AG04450 (cell line): ENCODE data around the gene MRPL32. TPM values are rescaled to one million over a fixed set of nuclear protein-coding genes. Genes with fewer than 3 reads are reported as not detected.

ENCODE experiments used
- CTCF ChIA-PET: fragments of 300-600, 350-600 bp; formaldehyde crosslinking; extraction: SDS; loops from one replicate; lab custom pipeline; 2022; ENCODE audit warnings: antibody characterized with exemption, inconsistent platforms; lab: Charles Lee
- POLR2A ChIA-PET: fragments of 350-600 bp; formaldehyde crosslinking; extraction: SDS; loops from one replicate; lab custom pipeline; 2021; ENCODE audit warnings: antibody characterized with exemption, inconsistent platforms; lab: Yijun Ruan, JAX
- DNase-seq: peaks from one replicate; pipeline ENCODE4 v3.0.0-alpha.2; 2011; ENCODE audit warnings: low read depth, low spot score
- H3K27ac ChIP-seq: one replicate; pipeline ENCODE4 v1.5.1; 2012; ENCODE audit warnings: low read depth, low read length, control low read depth
- H3K27me3 ChIP-seq: one replicate; pipeline ENCODE4 v1.6.0; 2012; ENCODE audit warnings: low read length; ENCODE audit not compliant: control insufficient read depth, insufficient read depth
- H3K4me3 ChIP-seq: 2 replicates; pipeline ENCODE4 v1.5.1; 2011; ENCODE audit warnings: mild to moderate bottlenecking, low read depth, low read length, control low read depth
- H3K9me3 ChIP-seq: 2 replicates; pipeline ENCODE4 v1.5.1; 2012; ENCODE audit warnings: low read length; ENCODE audit not compliant: control insufficient read depth, insufficient read depth
- polyA plus RNA-seq: library from polyadenylated mRNA; depleted of rRNA; stranded (reverse); fragments of >200 nt; gene quantifications from 2 replicates; pipeline ENCODE4 v1.2.3, GENCODE V29; 2011
- TF ChIP-seq, protein P1 (sequence below): IDR thresholded peaks from 2 replicates; pipeline ENCODE4 v1.5.1; 2011; ENCODE audit warnings: low read depth, low read length, control low read depth, inconsistent platforms

The MRPL32 gene
- polyA plus RNA-seq, 1 experiment: 68.5 TPM

DNA sequence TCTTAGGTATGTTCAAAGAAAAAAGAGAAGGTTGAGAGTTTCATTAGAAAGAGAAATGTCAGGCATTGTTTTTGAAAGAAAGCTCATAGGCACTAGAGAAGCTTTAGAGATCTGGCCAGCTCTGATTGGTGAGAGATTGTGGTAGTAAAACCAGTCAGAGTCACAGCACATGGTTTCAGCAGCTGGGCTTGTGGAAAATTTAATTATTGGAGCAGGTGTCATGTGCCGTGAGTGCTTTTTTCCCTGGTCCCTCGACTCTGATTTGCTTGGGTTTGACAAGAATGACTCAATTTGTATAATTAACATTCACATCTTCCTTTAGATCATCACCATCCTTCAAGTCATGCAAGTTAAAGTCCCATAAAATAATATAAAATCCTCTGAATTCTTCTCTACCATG is 35.2 kb downstream of the MRPL32 start:
- ChIA-PET POLR2A (no interaction called here), CTCF (no interaction called here)
- DNase-seq: no peak
- Histone ChIP-seq H3K9me3 (no peaks in the 10 kb centered on the region), H3K27ac (no peak overlapping the region), H3K4me3 (no peak overlapping the region), H3K27me3 (no peaks in the 10 kb centered on the region)
- TF ChIP-seq, protein P1, sequence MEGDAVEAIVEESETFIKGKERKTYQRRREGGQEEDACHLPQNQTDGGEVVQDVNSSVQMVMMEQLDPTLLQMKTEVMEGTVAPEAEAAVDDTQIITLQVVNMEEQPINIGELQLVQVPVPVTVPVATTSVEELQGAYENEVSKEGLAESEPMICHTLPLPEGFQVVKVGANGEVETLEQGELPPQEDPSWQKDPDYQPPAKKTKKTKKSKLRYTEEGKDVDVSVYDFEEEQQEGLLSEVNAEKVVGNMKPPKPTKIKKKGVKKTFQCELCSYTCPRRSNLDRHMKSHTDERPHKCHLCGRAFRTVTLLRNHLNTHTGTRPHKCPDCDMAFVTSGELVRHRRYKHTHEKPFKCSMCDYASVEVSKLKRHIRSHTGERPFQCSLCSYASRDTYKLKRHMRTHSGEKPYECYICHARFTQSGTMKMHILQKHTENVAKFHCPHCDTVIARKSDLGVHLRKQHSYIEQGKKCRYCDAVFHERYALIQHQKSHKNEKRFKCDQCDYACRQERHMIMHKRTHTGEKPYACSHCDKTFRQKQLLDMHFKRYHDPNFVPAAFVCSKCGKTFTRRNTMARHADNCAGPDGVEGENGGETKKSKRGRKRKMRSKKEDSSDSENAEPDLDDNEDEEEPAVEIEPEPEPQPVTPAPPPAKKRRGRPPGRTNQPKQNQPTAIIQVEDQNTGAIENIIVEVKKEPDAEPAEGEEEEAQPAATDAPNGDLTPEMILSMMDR: no peak

DNA sequence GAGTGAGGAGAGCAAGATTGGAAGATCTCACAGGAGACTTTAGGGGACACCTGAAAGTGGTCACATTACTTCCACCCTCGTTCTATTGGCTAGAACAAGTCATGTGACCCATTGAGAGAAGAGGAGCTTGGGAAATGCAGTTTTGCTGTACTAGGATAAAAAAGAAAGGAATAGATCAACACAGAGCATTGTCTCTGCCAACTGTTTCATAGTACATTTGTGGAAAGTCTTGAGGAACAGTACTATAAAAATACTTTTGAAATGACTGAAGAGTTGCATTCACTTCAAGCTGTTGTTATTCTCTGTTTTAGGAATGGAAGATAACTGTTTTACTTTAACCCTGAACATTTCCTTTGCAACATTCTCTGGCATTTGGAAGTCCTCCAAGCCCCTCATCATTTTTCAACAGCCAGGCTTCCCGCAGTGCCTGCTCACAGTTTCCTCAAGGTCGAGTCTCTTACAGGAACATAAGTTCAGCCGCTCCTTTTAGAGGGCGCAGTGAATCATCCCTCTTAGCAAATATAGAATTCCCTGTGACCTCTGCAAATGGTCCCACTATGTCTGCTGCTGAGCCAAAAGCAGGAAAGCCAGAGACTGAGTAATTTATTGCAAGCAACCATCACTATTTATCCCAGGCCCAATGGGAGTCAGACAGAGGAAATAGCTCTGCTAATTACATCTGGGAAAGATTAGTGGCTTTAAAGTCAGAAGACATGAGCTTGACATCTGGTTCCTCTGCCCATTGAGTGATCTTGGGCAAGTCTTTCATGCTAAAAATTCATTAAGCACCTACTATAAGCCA is 40.7 kb downstream of the MRPL32 start:
- TF ChIP-seq, protein P1: no peak
- ChIA-PET CTCF (interaction anchor here (0.7 to 2.4 kb wide), 4 partner anchors 32 to 289 kb away, joined by 3 to 10 read pairs (median 4); partner anchors contain the start of genes MRPL32 and PSMA2), POLR2A (interaction anchor here (1.1 kb wide), 1 partner anchor 40 kb away, joined by 3 read pairs; the partner anchor contains the start of genes MRPL32 and PSMA2)

DNA sequence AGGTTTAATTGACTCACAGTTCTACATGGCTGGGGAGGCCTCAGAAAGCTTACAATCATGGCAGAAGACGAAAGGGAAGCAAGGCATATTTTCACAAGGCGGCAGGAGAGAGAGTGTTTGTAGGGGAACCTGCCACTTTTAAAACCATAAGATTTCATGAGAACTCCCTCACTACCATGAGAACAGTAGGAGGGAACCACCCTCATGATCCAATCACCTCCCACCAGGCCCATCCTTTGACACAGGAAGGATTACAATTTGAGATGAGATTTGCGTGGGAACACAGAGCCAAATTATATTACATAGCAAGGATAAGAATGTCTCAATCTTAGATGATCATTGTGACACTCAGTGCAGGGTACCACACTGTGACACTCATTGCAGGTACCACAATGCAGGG is 44.2 kb downstream of the MRPL32 start:
- CTCF ChIA-PET: interaction anchor here (0.6 kb wide), 1 partner anchor 285 kb away, joined by 3 read pairs; no protein-coding TSS in a partner anchor
- H3K9me3 ChIP-seq: no peaks in the 10 kb centered on the region
- TF ChIP-seq, protein P1: no peak
- DNase-seq: no peak
- no peak overlapping the region for H3K27ac ChIP-seq
- POLR2A ChIA-PET: no interaction called here
- no peak overlapping the region for H3K4me3 ChIP-seq
- H3K27me3 ChIP-seq: peaks cover 14% of the 10 kb centered on the region

More for the DNA sequence above, 40.7 kb downstream of the MRPL32 start:
- H3K27me3 ChIP-seq: peaks cover 8% of the 10 kb centered on the region
- peak overlapping the region; percentile 54 for H3K27ac ChIP-seq
- H3K9me3 ChIP-seq: no peaks in the 10 kb centered on the region
- H3K4me3 ChIP-seq: no peak overlapping the region
- DNase-seq: peak; percentile 55

DNA sequence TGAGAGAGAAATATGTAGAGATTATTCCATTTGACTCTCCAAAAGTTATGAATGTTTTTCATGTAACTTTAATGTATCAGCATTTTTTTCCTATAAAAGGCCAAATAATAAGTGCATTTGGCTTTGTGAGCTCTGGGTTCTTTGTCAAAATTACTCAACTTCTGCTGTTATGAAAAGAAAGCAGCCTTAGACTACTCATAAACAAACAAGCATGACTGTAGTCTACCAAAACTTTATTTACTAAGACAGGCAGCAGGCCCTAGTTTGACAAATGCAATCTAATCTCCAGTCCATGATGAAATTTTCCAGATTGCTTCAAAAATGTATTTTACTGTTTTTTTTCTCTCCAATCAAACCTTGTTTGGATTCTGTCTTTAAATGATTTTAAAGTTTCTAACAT is 46.3 kb downstream of the MRPL32 start:
- no peak for DNase-seq
- ChIA-PET POLR2A (no interaction called here), CTCF (no interaction called here)
- TF ChIP-seq, protein P1: no peak
- H3K27me3 ChIP-seq: peaks cover 14% of the 10 kb centered on the region
- H3K9me3 ChIP-seq: no peaks in the 10 kb centered on the region
- no peak overlapping the region for H3K4me3 ChIP-seq
- no peak overlapping the region for H3K27ac ChIP-seq

DNA sequence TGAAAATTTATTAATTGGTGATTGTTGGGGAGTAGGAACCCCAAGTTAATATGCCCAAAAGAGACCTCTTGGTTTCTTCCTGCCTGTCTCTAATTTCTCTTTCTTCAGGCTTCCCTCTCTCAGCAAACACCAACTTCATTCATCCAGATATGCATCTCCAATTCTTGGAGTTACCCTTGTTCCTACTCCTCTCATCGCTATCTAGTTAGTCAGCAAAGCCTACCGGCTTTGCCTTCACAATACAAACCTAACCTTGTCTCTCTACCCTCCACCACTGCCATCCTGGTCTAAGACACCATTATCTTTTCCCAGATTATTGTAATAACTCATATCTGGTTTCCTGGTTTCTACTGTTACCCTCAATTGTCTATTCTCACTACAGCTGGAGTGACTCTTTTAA is 47.9 kb downstream of the MRPL32 start:
- POLR2A ChIA-PET: no interaction called here
- Histone ChIP-seq H3K4me3 (no peak overlapping the region), H3K27me3 (peaks cover 14% of the 10 kb centered on the region), H3K27ac (no peak overlapping the region), H3K9me3 (no peaks in the 10 kb centered on the region)
- TF ChIP-seq, protein P1: no peak
- CTCF ChIA-PET: no interaction called here
- DNase-seq: no peak
